ENCODE measurements around the gene DNAH2. TPM values are rescaled to one million over a fixed set of nuclear protein-coding genes. Genes with fewer than 3 reads are reported as not detected.

DNAH2 gene
- polyA plus RNA-seq, 12 donors, result 2.3 to 13.6 (median 3.8) TPM; not detected in 1

GRCh38 chr17:7701681-7702080 lies 15.9 kb upstream of the DNAH2 start:
- no peak for DNase-seq

GRCh38 chr17:7702776-7703175 lies 14.8 kb upstream of the DNAH2 start:
- DNase-seq, result no peak

GRCh38 chr17:7703584-7704479 lies 13.7 kb upstream of the DNAH2 start:
- peak; percentile 29 for DNase-seq

- peak; percentile 31 for DNase-seq
Observed at GRCh38 chr17:7704601-7705268, 12.8 kb upstream of the DNAH2 start, which contains the start of gene EFNB3. EFNB3 (plus strand) TSS chr17:7705202; CDS start chr17:7705599, 397 bp downstream.

DNA sequence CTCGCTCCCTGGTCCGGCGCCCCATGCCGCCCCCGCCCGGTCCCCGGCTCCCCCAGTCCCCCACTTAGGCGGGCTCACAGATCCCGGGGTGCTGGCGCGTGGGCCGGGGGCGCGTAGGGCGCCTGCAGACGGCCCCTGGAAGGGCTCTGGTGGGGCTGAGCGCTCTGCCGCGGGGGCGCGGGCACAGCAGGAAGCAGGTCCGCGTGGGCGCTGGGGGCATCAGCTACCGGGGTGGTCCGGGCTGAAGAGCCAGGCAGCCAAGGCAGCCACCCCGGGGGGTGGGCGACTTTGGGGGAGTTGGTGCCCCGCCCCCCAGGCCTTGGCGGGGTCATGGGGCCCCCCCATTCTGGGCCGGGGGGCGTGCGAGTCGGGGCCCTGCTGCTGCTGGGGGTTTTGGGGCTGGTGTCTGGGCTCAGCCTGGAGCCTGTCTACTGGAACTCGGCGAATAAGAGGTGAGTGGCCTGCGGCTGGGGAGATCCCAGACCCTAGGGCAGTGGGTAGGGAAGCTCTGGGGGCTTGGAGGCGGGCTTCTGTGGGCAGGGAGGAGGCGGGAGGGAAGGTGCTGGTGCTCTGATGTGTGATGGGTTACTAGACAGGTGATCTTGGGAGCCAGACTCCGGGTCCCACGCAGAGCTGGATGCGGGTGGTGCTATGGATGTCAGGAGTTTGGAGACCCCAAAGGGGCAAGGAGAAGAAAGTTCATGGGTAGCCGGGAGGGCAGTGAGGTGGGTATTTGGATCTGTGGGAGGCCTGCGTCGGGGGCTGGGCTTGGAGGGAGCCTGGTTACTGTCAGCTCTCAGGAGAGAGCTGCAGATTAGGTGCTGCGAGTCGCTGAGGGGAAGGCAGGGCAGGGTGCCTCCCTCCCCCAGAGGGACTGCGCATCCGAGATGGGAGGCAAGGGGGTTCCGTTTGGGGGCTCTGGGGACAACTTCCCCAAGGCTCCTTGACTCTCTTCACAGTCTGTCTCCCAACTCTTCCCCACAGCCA lies 12.0 kb upstream of the DNAH2 start:
- no peak for DNase-seq

GRCh38 chr17:7706631-7707354 lies 10.8 kb upstream of the DNAH2 start:
- DNase-seq, result no peak

GRCh38 chr17:7707446-7707845 lies 10.1 kb upstream of the DNAH2 start:
- no peak for DNase-seq

DNA sequence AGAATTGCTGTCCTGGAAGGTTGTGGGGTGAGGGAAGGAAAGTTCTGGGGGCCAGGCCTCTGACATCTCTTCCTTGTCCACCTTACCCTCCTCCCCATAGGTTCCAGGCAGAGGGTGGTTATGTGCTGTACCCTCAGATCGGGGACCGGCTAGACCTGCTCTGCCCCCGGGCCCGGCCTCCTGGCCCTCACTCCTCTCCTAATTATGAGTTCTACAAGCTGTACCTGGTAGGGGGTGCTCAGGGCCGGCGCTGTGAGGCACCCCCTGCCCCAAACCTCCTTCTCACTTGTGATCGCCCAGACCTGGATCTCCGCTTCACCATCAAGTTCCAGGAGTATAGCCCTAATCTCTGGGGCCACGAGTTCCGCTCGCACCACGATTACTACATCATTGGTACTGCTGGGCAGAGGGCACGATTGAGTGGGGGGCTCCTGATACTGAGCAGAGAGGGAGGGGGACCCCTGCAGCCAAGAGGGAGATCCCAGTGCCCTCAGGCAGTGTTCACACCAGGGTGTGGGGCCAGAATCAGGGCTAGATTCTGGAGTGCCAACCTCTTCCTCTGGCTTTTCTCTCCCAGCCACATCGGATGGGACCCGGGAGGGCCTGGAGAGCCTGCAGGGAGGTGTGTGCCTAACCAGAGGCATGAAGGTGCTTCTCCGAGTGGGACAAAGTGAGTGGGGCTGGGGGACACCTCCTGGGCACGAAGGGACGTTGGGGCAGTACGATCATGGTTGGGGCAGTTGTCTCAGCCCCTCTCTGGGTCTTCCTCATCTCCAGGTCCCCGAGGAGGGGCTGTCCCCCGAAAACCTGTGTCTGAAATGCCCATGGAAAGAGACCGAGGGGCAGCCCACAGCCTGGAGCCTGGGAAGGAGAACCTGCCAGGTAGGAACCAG lies 9.4 kb upstream of the DNAH2 start:
- no peak for DNase-seq

GRCh38 chr17:7709031-7709430 lies 8.5 kb upstream of the DNAH2 start:
- no peak for DNase-seq

DNA sequence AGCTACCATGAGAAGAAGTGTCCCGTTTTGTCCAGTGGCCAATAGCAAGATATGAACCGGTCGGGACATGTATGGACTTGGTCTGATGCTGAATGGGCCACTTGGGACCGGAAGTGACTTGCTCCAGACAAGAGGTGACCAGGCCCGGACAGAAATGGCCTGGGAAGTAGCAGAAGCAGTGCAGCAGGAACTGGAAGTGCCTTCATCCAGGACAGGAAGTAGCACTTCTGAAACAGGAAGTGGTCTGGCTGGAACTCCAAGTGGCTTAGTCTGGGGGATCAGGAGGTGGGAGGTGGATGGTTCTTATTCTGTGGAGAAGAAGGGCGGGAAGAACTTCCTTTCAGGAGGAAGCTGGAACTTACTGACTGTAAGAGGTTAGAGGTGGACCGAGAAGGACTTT lies 7.2 kb upstream of the DNAH2 start:
- no peak for DNase-seq

GRCh38 chr17:7711051-7711755 lies 6.3 kb upstream of the DNAH2 start:
- no peak for DNase-seq

DNA sequence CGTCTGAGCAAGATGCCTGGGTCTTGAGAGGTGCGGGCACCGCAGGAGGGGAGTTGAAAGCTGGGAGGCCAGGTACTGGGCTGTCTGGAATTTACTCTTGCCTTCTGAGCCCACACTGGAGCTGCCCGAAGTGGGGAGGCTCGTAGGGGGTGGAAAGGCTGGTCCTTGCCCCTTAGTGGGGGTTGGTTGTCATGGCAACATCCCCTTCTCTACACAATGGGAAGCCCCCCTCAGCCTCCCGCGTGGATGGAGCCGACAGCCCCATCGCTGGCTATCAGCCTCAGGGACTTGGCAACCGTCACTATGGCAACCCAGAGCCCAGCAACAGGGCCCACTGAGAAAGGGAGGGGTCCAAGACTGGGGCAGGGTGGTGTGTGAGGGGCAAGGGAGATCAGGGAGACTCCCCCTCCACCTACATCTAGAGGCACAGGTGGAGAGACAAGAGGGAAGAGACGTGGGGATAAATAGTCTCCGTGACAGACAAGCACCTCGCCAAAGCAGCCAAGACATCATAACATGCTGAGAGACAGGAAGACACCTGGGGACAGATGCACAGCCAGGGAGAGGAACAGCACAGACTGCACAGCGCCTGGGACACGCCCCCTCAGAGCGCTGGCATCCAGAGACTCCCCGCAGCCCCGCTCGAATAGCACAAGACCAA lies 5.3 kb upstream of the DNAH2 start:
- DNase-seq, result no peak

DNA sequence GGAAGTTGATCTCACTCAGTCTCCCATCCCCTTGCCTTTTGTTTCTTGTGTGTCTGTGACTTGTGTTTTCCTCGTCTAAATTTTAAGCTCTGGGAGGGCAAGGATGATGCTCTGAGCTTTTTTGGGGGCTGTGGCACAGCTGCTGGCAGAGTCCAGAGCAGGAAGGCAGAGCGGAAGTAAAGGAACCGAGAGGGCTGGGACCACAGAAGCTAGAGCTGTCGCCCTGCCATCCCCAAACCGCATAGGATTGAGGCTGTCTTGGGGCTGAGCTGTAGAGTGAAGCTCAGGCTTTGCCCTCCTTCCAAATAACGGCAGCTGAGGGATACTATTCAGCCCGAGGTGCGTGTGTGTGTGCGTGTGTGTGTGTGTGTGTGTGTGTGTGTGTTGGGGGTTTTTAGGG lies 3.8 kb upstream of the DNAH2 start:
- no peak for DNase-seq

GRCh38 chr17:7714721-7715594 lies 2.6 kb upstream of the DNAH2 start:
- DNase-seq, result no peak

GRCh38 chr17:7715936-7716886 lies 1.3 kb upstream of the DNAH2 start:
- no peak for DNase-seq

- no peak for DNase-seq
Observed at GRCh38 chr17:7717756-7718350, 309 bp downstream of the DNAH2 start.
